ENCODE results near the gene SMIM21.

GRCh38 chr18:75438891-75439290, 11.4 kb upstream of the SMIM21 start:
- TF ChIP-seq EZH2 (IDR thresholded peaks at IDR 0.05; ENCODE audit: insufficient read depth, poor library complexity, severe bottlenecking) (no peak), EZH2phosphoT487 (IDR thresholded peaks at IDR 0.05; ENCODE audit: insufficient read depth, low read depth) (no peak)

Data from GM23248 (cell line).